Left forelimb (tissue), 1 donor: ENCODE measurements around the gene TRPM2.
A peak's percentile ranks its signal among the peaks of the same experiment; 100 is the strongest.

Source experiments
- DNase-seq: peaks from one replicate; pipeline ENCODE4 v3.0.0-alpha.2; 2018; ENCODE audit warnings: low spot score

The TRPM2 gene

DNA sequence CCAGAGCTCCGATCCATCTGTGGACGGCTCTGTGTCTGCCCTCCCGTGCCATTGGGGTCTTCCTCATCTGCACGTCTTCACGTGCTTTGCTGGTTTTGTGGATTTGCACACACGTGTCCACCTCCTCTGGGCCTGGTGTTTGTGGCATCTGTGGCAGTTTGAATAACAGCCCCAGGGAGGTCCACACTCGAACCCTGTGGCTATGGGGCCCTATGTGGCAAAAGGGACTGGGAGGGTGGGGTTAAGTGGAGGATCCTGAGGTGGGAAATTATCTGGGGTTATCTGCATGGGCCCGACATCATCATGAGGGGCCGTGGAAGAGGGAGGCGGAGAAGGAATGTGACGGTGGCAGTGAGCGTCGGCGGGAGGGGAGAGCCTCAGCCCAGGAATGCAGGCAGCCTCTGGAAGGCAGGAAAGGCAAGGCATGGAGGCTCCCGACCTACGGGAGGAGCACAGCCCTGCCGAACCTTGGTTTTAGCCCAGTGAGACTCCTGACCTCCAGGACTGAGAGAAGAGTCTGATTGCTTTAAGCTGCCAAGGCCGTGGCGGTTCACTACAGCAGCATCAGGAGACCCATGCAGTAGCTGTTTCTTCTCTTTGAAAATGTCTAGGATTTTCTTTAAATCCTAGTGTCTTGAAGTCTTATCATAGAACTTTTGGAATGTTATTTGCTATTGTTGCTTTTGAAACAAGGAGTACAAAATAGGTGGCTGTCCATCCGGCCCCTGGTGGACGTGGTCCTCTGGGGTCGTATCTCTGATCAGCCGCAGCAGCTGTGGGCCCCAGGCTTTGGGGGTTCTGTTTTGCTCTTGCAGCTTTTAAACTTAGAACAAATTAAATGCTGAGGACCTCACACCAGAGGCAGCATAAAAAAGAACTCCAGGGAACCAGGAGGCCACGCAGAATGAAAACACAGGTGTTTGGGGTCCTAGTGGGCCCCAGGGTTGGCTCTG is 61.9 kb downstream of the TRPM2 start:
- peak; percentile 34 for DNase-seq

DNA sequence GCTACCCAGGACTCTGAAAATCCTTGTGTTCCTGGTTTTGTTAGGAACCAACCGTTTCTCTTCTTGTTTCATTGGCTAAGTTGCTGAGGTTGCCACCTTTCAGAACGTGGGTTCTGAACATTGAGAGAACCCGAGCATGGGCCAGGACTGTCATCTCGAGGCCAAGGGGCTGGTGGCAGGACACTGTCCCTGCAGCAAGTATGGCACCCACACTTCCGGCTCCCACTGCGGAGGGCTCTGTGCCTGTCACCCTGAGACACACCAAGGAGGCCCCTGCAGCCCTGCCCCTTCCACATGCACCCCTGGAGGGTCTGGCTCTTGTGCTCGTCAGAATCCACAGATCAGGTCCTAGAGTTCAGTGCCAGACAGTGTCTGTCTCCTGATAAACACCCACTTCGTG is 62.8 kb downstream of the TRPM2 start:
- peak; percentile 48 for DNase-seq

- DNase-seq, result peak; percentile 41
These were observed 64.2 kb downstream of the TRPM2 start for GRCh38 chr21:44417621-44418107.

- DNase-seq, result peak; percentile 52
These were observed 64.9 kb downstream of the TRPM2 start for GRCh38 chr21:44418108-44418875.

DNA sequence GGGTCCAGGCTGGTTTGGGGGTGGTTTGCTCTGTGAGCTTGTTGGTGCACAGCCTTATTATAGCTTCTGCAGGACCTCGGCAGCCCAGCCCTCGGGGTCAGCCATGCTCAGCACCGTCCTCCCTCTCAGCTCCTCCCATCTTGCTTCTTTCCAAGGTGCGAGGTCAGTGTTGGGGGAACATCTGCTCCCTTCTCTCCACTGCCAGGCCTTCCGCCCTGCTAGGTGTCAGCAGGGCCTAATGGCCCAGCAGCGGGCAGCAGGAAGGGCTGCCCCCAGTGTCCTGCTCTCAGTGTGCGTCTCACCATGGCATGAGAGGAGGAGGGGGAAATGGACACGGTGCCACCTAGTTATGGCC is 65.4 kb downstream of the TRPM2 start:
- no peak for DNase-seq

- peak; percentile 26 for DNase-seq
These were observed 66.3 kb downstream of the TRPM2 start for GRCh38 chr21:44419679-44420078.

- peak; percentile 34 for DNase-seq
These were observed 67.2 kb downstream of the TRPM2 start for GRCh38 chr21:44420416-44421205.

DNA sequence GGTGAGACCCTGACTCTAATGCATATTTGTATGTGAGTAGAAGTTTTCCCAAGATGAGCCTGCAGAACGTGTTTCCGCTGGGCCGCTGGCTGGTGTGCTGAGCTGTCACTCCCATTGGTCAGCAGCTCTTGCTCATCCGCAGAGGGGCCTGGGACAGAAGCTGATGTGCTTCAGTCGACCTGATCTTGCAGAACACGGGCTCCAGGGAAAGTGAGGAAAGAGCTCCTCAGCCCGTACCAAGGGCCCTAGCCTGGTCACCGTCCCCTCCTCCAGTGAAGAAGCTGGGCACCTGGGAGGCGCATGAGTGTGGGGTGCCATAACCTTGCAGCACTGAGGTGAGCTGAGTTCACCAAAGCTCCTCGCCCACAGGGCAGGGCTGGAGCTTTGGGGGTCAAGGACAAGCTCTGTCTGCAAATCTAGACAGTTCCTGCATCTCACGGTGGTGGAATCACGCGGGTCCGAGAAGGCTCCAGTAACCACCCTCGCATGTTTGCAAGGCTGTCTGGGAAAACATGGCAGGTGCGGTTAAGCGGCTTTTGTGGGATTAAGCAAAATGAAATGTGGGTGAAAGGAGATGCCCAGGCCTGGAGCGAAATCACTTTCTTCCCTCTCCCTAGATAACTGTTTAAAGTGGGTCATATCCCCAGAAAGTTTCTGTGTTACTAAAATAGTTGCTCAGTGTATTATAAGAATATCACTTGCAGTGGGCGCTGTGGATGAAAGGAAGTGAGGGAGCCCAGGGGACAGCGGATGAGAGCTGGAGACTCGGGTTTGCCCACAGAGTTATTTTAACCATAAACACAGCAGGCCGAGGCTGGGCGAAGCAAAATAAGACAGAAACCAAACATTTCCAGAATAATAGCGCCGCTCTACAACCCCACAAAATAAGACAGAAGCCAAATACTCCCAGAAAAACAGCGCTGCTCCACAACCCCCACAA is 68.8 kb downstream of the TRPM2 start:
- peak; percentile 42 for DNase-seq

DNA sequence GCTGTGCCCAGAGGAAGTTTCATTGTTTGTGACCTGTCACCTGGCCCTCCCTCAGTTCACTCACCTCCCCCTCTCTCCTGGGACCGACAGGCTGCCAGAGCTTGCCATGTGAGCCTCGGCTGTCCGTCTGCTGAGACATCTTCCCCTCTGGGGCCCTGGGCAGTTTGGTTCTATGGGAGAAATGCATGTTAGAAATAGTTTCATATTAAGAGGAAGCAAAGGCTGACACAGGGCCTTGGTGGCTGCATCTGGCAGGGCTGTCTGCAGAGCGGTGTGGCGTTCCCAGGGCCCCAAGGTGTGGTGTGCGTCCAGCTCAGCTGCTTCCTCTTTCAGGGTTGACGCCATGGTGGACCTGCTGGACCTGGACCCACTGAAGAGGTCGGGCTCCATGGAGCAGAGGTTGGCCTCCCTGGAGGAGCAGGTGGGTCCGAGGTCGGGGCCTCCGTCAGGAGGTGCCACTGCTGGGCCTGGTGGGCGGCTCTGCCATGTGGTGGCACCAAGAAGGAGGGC is 69.9 kb downstream of the TRPM2 start:
- DNase-seq, result peak; percentile 60

DNA sequence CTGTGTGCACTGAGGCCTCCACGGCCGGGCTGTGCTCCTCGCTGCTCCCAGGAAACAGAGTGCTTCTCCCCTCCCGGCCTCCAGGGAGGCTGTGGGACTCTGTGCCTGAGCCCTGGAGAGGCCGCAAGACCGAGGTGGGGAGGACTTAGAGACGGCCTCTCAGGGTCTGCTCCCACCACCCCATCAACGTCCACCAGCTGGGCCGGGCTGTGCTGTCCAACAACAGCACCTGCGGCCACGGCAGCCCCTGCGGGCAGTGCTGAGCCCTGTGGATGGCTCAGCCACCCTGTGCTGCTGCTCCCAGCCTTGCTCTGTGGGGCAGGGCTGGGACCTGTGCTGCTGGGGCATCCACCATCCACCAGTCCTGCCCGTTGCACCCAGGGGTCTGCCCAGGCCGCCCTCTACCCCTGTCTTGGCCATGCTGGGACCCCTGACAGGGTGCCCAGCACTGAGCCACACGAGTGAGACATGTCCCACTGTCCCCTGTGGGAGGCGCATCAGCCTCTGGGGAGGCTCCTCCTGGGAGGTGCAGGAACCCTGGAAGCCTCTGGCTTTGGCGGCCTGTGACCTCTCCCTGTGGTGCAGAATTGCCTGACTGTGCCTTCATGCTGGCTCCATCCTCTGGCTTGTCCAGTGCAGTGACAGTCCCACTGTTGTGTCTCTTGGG is 70.7 kb downstream of the TRPM2 start:
- peak; percentile 42 for DNase-seq

DNA sequence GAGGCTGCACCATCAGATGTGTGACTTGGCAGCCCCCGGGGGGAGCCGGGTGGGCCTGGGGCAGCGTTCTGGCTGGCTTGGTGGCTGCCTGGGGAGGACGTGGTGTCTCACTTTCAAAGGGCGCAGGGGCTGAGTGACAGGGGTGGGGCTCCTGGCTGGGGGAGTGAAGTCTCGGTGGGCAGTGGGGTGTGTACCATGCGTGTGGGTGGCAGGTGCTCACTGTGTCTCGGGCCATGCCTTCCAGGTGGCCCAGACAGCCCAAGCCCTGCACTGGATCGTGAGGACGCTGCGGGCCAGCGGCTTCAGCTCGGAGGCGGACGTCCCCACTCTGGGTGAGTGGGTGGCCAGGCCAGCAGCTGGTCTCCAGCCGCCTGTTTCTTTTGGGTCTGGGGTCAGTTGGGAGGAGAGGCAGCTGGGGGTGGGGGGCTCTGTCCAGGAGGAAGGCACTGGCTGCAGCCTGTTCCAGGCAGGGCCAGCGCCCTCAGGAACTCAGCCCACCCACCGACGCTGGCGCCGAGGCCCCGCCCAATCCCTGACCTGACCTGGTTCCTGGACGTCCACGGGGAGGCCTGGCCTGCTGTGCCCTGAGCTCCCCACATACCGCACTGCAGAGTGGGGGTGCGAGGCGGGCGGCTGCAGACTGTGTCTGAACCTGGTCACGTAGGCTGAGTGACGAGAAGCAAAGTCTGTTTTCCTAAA is 71.3 kb downstream of the TRPM2 start:
- peak; percentile 41 for DNase-seq

- peak; percentile 55 for DNase-seq
These were observed 72.0 kb downstream of the TRPM2 start for GRCh38 chr21:44425307-44425894.

DNA sequence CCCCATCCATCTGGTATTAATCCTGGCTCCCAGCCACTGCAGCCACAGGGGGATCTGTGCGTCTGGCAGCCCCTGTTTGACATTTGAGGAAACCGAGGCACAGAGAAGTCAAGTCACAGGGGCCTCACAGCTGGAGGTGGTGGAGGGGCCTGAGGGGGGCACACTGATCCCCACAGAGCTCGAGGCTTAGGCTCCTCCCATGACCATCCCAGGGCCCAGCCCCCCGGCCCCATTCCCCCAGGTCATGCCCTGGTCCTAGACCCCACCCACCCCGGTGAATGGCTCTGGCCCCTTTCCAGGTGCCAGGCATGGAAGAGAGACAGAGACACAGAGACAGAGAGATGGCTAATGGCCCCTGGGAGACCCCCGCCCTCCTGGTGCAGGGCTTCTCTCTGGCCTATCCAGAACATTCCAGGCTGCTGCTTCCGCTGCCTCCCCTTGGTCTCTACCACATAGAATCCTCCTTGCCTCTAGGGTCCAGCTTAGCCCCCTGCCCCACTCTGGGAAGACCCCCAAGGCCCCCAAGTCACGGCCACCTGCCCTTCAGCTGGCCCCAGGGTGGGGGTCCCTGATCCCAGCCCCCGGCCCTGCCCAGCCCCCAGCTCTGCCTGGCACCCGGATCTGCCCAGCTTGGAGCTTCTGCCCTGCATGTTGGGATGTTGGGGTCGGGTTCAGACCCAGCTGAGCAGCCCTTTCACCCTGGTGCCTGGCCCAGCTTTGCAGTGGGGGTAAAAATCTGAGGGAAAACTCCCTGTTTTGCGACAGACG is 72.7 kb downstream of the TRPM2 start:
- DNase-seq, result peak; percentile 57

DNA sequence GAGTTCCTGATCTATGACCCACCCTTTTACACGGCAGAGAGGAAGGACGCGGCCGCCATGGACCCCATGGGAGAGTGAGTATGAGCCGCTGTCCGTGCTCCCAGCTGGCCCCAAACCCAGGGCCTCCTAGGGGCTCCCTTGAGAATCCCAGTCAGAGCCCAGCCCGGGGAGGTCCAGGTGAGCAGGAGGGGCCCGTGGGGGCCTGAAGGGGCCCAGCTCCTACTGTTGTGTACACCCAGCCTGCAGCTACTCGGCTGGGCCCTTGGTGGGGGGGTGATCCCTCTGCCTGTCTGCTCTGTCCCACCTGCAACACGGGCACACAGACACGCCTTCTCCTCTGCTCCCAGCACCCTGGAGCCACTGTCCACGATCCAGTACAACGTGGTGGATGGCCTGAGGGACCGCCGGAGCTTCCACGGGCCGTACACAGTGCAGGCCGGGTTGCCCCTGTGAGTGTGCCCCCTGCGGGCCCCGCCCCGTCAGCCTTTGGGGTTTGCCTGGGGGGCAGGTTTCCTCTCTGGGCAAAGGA is 73.3 kb downstream of the TRPM2 start:
- DNase-seq, result peak; percentile 50

- DNase-seq, result peak; percentile 53
These were observed 74.1 kb downstream of the TRPM2 start for GRCh38 chr21:44427241-44428120.

- DNase-seq, result no peak
These were observed 75.0 kb downstream of the TRPM2 start for GRCh38 chr21:44428281-44428960.
